Measurements from ENCODE around the gene SNTA1. TPM values are rescaled to one million over a fixed set of nuclear protein-coding genes. Genes with fewer than 3 reads are reported as not detected.
A peak's percentile ranks its signal among the peaks of the same experiment; 100 is the strongest.
"Not testable (repeated sequence)": the region's sequence is repeated elsewhere in the genome, so short reads cannot be mapped to it uniquely, and the experiment has no call there.

Gene SNTA1
- total RNA-seq, 2 donors from 2014 or later: 40.1 to 44.7 TPM

DNA sequence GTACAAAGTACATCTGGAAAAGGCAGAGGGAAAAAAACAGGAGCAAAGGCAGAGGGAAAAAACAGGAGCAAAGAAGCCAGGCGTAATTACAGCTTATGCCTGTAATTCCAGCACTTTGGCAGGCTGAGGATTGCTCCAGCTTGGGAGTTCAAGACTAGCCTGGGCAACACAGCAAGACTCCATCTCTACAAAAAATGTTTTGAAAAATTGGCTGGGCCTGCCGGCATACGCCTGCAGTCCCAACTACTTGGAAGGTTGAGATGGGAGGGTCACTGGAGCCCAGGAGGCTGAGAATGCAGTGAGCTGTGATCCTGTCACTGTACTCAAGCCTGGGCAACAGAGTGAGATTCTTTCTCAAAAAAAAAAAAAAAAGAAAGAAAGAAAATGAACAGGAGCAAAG lies 27.3 kb upstream of the SNTA1 start:
- no peak for DNase-seq (ENCODE audit: low spot score)
- intact Hi-C loops (cut with DNase I): no loop called here

DNA sequence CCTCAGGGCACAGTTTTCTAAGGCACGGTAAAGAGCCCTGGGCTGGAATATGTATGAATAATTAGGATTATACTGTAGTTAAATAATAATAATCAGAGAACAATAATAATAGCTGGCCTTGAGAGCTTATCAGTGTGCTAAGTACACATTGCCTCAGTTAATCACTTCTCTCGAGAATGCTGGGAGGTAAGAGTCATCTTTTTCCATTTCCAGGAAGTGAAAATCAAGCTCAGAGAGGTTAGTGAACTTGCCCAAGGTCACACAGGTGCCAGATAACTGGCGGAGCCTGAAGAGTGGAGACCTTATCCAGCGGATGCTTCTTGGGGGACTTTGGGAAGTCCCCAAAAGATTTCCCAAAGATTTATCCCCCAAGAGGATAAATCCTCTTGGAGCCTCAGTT lies 26.9 kb upstream of the SNTA1 start:
- intact Hi-C loops (cut with DNase I): no loop called here
- DNase-seq (ENCODE audit: low spot score): no peak

DNA sequence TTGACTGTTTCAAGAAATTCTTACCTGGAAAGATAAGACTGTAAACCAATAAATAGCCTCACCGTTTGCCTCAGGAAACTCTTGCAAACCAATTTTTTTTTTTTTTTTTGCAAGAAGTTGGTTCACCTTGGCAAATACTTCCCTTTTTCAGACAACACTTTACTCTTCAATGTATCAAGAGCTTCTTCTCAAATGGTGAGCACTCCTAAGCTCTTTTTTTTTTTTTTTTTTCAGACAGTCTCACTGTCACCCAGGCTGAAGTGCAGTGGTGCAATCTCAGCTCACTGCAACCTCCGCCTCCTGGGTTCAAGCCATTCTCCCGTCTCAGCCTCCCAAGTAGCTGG lies 22.7 kb upstream of the SNTA1 start:
- no peak for DNase-seq (ENCODE audit: low spot score)

DNA sequence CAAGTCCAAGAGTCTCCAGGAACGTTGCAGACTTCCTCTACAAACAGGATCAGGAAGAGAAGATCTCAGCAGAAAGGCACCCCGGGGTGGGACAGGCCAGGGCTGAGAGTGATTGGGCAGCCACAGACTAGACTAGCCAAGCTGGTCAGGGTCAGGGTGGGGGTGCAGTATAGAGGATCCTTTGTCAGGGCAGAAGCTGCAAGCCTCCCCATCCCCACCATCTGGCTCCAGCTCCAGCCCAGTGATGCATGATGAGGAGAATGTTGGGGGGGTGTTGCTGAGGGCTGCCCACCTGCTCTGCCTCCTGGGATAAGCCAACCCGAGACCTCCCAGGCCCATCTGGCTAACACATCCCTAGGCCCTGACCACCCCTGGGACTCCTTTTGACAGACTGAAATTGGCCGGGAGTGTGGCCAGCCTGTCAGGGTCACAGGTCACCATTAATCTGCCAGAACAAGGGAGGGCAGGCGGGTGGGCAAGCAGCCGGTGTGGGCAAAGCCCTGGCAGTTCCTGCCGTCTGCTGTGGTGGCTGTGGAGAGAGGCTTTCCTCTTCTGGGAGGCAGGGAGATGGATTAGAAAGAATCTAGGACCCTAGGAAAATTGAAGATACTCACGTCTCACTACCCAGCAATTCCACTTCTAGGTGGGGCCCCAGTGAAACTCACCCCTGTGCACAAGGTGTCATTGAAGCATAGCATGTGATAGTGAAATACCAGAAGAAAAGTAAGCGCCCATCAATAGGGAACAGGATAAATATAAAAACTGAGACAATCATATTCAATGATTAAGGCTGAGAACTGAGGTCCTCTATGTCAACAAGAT lies 22.1 kb upstream of the SNTA1 start:
- DNase-seq (ENCODE audit: low spot score): no peak
- intact Hi-C loops (cut with DNase I): loop anchor here in 1 of 2 donors (10.0 kb wide), 1 partner anchor 189 kb away; no protein-coding TSS in a partner anchor

More for the DNA sequence above, 22.7 kb upstream of the SNTA1 start:
- intact Hi-C loops (cut with DNase I): loop anchor here in 1 of 2 donors (10.0 kb wide), 1 partner anchor 189 kb away; no protein-coding TSS in a partner anchor

DNA sequence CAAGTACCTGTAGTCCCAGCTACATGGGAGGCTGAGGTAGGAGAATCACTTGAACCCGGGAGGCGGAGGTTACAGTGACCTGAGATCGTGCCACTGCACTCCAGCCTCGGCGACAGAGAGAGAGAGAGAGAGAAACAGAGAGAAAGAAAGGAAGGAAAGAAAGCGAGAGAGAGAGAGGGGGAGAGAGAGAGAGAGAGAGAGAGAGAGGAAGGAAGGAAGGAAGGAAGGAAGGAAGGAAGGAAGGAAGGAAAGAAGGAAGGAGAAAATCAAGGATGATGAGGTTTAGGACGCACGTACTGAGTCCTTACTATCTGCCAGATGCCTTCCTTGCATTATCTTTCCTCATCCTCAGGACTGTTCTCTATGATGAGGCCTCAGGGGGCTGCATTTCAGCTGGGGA lies 21.2 kb upstream of the SNTA1 start:
- intact Hi-C loops (cut with DNase I): loop anchor here in 1 of 2 donors (10.0 kb wide), 1 partner anchor 190 kb away; no protein-coding TSS in a partner anchor
- not testable (repeated sequence) for DNase-seq (ENCODE audit: low spot score)

DNA sequence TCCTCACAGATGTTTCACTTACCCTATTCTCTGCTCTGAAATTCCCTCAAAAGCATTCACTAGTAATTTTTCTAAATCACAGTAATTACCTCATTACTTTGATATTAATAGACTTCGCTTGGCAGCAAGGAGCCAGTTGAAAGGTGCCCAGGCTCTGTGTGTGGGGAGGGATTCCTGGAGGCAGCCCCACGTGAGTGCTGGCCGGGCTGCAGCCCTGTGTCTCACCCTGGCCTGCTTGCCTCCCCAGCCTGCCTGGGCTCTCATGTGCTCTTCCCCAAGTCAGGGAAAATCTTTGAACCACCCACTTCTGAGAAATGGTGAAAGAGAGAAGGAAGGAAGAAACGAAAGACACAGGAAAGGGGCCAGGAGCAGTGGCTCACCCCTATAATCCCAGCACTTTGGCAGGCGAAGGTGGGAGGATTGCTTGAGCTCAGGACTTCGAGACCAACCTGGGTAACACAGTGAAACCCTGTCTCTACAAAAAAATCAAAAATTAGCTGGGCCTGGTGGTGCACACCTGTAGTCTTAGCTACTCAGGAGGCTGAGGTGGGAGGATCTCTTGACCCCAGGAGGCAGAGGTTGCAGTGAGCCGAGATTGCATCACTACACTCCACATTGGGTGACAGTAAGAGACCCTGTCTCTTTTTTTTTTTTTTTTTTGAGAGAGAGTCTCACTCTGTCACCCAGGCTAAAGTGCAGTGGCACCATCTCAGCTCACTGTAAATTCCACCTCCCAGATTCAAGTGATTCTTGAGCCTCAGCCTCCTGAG lies 20.0 kb upstream of the SNTA1 start:
- intact Hi-C loops (cut with DNase I): loop anchor here in 1 of 2 donors (10.0 kb wide), 1 partner anchor 191 kb away; no protein-coding TSS in a partner anchor
- DNase-seq (ENCODE audit: low spot score): no peak

DNA sequence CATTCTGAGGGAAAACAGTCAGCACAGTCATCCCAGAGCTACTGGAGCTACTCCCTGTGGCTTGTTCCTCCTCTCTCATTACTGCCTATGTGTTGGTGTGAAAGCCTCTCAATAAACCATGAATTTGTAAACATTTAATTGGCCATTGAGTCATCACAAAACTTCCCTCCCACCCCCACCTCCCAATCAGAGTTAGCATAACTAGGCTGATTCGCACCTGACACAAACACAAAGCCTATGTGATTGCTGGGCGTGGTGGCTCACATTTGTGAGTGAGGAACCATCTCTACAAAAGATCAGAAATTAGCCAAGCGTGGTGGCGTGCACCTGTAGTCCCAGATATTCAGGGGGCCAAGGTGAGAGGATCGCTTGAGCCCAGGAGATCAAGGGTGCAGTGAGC lies 17.1 kb upstream of the SNTA1 start:
- intact Hi-C loops (cut with DNase I): loop anchor here in 1 of 2 donors (10.0 kb wide), 1 partner anchor 194 kb away; no protein-coding TSS in a partner anchor
- DNase-seq (ENCODE audit: low spot score): no peak

DNA sequence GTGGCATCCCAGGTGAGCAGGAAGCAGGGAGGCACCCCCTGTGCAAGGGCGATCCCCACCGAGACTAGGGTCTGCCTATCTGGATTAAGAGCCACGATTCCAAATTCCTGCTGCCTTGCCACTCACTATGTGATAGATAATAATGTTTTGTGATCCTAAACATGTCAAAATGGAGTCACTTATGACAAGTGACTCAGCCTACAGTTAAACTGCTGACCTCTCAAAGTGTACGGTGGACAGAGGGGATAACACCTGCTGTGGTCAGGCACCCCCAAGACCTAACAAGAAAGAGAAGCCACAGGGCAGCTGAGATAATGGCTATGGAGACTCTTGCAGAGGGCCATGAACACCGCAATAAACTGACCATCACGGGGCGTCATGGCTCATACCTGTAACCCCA lies 16.0 kb upstream of the SNTA1 start:
- intact Hi-C loops (cut with DNase I): loop anchor here in 1 of 2 donors (5.0 kb wide), 1 partner anchor 198 kb away; no protein-coding TSS in a partner anchor
- no peak for DNase-seq (ENCODE audit: low spot score)

DNA sequence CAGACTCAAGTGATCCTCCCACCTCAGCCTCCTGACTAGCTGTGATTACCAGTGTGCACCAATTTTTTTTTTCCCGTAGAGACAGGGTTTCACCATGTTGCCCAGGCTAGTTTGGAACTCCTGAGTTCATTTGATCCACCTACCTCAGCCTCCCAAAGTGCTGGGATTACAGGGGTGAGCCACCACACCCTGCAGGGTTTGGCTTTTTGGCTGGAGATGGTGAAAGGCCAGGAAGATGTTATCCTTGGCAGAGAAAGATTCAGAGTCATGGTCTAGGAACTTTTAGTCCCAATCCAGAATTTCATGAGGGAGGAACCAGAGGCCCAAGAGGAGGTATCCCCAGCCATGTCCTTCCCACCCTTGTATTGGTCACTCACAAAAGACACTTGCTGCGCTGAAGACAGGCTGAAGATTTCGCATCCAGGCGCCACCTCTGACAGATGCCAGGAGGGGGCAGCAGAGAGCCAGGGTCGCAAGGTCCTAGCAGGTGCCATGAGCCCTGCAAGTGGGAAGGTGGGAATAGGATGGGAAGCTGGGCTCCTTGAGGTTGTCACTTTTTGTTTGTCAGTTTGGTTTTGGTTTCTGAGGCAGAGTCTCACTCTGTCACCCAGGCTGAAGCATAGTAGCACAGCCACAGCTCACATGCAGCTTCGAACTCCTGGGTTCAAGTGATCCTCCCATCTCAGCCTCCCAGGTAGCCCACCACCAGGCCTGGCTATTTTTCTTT lies 13.5 kb upstream of the SNTA1 start:
- peak; percentile 94 for DNase-seq (ENCODE audit: low spot score)
- intact Hi-C loops (cut with DNase I): loop anchor here in 1 of 2 donors (5.0 kb wide), 1 partner anchor 200 kb away; no protein-coding TSS in a partner anchor

DNA sequence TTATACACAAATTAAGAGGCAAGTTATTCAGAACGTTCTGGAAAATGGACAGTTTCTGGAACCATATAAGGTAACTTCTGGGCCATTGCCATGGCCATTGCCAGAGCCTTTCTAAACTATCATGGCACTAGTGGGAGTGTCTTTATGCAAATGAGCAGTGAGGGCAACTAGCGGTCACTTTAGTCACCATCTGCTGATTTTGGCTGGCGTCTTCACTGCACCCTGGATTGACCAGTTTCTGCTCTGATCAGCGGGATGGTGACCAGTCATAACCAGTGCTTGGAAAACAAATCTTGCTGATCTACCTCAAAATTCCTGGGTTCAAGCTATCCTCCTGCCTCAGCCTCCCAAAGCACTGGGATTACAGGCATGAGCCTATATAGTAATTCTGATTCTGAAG lies 7.3 kb upstream of the SNTA1 start:
- no peak for DNase-seq (ENCODE audit: low spot score)
- intact Hi-C loops (cut with DNase I): no loop called here

DNA sequence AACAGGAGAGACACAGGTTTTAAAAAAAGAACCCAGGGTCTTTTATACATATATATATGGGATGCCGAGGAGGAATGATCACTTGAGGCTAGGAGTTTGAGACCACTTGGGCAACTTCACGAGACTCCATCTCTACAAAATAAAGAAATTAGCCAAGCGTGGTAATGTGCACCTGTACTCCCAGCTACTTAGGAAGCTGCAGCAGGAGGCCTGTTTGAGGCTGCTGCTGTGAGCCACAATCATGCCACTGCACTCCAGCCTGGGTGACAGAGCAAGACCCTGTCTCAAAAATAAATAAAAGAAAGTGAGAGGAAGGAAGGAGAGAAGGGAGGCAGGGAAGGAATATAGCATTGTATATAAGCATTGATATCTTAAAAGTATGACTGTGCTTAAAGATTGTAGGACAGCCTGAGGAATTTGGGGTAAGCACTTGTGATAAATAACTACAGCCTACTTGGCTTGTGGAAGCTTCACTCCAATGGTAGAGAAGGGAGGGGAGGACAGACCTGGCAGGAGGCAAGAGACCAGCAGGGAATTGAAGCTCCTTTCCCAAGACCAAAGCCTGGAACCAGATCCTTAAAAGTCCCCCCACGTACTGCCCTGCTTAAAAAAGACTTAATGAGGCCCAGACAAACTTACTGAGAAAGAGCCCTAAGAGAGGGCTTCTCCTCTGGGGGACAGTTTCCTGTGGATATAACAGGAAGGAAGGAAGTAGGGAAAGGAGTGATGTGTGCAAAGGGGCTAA lies 2.5 kb upstream of the SNTA1 start:
- no peak for DNase-seq (ENCODE audit: low spot score)
- intact Hi-C loops (cut with DNase I): no loop called here

DNA sequence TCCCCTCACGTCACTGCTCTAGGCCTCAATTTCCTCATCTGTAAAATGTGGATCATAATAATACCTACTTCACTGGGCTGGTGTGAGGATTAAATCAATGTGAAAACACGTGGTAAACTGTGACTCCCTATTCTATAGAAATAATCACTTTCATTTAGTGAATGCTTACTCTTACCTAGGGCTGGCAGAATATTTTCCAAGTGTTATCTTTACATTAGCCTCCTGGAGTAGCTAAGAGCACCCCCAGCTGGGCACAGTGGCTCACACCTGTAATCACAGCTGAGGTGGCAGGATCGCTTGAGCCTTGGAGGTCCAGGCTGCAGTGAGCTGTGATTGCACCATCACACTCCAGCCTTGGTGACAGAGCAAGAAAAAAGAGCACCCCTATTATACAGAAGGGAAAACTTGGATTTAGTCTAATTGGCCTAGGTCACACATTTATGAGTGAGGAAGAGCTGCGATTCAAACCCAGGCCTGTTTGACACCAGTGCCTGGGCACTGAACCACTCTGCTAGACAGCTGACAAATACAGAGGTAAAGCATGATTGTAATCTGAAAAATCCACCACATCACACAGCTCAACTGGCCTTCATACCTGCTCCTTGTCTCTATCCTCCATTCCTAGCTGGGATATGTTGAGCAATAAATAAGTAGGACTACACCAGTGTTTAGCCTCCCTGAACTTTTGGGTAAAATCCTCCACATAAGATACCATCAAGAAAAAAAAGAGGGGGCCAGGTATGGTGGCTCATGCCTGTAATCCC lies 1.4 kb upstream of the SNTA1 start:
- intact Hi-C loops (cut with DNase I): loop anchor here in 1 of 2 donors (5.0 kb wide), 1 partner anchor 38 kb away; no protein-coding TSS in a partner anchor

DNA sequence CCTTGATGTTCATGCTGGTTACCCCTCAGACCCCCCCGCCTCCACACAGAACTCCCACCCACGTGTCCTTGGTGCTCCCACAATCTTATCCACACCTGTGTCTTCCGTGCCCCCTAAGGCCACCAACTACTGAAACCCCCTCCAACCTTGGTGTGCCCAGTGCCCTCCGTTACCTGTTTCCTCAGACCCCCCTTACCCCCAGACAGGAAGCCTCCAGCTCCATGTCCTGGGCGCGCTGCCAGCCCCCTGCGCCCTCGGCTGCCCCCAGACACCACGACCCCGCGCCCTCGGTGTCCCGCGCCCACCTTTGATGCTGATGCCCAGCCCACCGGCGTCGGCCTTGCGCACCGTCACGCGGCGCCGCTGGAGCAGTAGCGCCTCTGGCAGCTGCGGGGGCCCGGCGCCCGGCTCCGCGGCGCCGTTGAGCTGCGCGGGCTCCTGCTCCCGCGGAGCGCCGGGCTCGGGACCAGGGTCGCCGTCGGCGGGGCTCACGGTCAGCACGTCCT lies 504 bp downstream of the SNTA1 start:
- DNase-seq (ENCODE audit: low spot score): peak; percentile 83
- intact Hi-C loops (cut with DNase I): loop anchor here in 1 of 2 donors (5.0 kb wide), 1 partner anchor 36 kb away; no protein-coding TSS in a partner anchor

More for the DNA sequence above, 1.4 kb upstream of the SNTA1 start:
- no peak for DNase-seq (ENCODE audit: low spot score)

DNA sequence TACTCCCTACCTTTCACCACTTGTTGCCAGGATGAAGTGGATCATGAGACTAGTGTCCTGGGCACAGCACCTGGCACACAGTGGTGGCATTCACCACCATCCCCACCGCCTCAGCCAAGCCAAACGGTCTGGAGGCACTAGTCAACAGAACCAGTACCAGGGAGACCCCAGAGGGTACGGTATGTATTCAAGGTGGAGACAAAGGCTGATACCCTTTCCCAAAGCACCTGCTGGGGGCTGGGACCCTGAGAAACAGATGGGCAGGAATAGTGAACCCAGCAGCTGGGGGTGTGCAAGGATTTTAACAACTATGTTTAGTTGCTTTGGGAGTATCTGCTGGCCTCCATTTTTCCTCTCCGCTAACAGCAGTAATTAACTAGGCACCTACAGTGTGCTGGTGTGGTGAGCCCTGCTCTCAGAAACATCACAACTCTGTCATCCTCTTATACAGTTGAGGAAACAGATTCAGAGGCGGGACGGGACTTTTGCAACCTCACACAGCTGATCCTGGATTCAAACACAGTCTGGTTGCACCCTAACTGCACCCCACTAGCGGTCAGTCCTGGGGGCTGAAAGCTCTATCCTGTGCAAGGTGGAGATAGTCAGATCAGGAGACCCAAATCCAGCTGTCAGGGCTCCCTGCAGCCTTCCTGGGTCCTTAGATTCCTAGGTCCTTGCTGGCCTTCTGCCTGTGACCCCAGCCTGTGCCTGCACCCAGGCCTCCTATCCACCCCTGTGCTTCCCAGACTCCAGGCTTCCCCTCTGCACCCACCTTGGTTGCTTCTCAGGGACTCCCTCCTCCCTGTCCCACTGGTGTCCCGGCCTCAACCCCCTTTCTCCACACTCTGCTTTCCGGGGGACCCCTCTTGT lies 1.2 kb downstream of the SNTA1 start:
- intact Hi-C loops (cut with DNase I): loop anchor here in 1 of 2 donors (5.0 kb wide), 1 partner anchor 35 kb away; no protein-coding TSS in a partner anchor
- DNase-seq (ENCODE audit: low spot score): no peak

DNA sequence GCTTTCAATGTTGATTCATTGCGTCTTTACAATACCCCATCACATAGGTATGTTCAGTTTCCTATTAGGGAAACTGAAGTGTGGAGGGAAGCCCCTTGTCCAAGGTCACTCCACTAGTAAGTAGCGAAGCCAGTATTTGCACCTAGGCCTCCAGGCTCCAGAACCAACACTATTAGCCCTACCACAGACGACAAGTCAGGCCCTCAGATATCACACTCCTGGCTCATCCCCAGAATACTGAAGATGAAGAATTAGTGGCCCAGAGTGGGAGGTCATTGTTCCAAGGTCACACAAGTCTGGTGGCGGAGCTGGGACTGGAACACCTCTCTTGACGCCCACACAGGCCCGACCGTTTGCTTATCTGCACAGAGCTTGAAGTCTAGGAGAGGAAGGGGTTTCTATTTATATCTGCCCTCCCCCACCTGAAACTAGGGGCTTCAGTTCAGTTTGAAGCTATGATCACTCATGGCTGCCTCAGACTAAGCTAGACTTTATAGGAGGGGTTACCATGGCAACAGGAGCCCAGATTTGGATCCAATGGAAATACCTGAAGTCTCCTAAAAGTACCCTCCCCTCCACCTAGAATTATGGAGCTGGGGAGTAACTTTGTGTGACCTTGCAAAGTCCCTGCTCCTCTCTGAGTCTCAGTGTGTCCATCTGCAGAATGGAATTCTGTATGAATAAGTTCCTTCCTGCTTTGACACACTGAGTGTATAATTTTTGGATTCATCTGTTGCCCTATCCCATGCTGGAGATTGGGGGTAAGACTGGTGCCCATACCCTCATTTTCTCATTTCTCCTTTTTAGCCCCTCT lies 2.2 kb downstream of the SNTA1 start:
- no peak for DNase-seq (ENCODE audit: low spot score)
- intact Hi-C loops (cut with DNase I): loop anchor here in 1 of 2 donors (5.0 kb wide), 1 partner anchor 34 kb away; no protein-coding TSS in a partner anchor

DNA sequence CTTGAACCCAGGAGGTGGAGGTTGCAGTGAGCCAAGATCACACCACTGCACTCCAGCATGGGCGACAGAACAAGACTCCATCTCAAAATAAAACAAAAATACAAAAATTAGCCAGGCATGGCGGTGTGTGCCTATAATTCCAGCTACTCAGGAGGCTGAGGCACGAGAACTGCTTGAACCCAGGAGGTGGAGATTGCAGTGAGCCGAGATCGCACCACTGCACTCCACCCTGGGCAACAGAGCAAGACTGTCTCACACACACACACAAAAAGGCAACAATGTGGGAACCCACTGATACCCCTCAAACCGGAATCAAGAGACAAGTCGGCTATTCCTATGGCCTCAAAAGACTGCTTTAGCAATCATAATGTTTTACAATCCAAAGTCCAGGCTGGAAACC lies 3.0 kb downstream of the SNTA1 start:
- not testable (repeated sequence) for DNase-seq (ENCODE audit: low spot score)
- intact Hi-C loops (cut with DNase I): loop anchor here in 1 of 2 donors (5.0 kb wide), 1 partner anchor 33 kb away; no protein-coding TSS in a partner anchor

All from posterior vena cava (tissue), 2 donors.